ENCODE data around the gene ZDHHC1.

- TF ChIP-seq USF2 (IDR thresholded peaks at IDR 0.05; ENCODE audit: borderline replicate concordance, low read depth, low read length) (no peak), CTCF (IDR thresholded peaks at IDR 0.05) (no peak), RAD21 (IDR thresholded peaks at IDR 0.05; ENCODE audit: low read length) (no peak), GABPA (IDR thresholded peaks at IDR 0.05; ENCODE audit: low read depth) (no peak), SMC3 (IDR thresholded peaks at IDR 0.05; ENCODE audit: low read depth, low read length) (no peak), TAF1 (IDR thresholded peaks at IDR 0.05; ENCODE audit: borderline replicate concordance, low read depth, low read length) (no peak), YY1 (IDR thresholded peaks at IDR 0.05; ENCODE audit: low read depth) (no peak), MEF2A (IDR thresholded peaks at IDR 0.05; ENCODE audit: borderline replicate concordance, low read depth) (no peak), RCOR1 (IDR thresholded peaks at IDR 0.05; ENCODE audit: low read length) (no peak), GATA2 (CRISPR knock-in tag; IDR thresholded peaks at IDR 0.05) (no peak), RXRA (IDR thresholded peaks at IDR 0.05; ENCODE audit: borderline replicate concordance, low read depth) (no peak), JUND (IDR thresholded peaks at IDR 0.05) (no peak)
Measured at GRCh38 chr16:67397812-67398545, 18.3 kb downstream of the ZDHHC1 start.
